HepG2 (cell line): ENCODE data around the gene CMTR2. TPM values are rescaled to one million over a fixed set of nuclear protein-coding genes. Genes with fewer than 3 reads are reported as not detected.
A peak's percentile ranks its signal among the peaks of the same experiment; 100 is the strongest.

Source experiments
- ATAC-seq: fragments of 200-7000 bp; cut with Tn5 transposase; 3 replicates; pipeline ENCODE4 v1.9.1; 2020; ENCODE audit warnings: mild to moderate bottlenecking, moderate library complexity
- BruUV-seq: library from RNA; stranded (reverse); fragments of 400-500 nt; replicated peaks from 2 replicates; lab custom pipeline; 2021; lab: Mats Ljungman, UMichigan
- CTCF ChIA-PET: fragments of 300-600 bp; formaldehyde crosslinking; extraction: SDS; loops from one replicate; lab custom pipeline; 2021; ENCODE audit warnings: low total read pairs, inconsistent platforms, low intra/inter-chr PET ratio; lab: Yijun Ruan, JAX
- POLR2A ChIA-PET: fragments of 350-600 bp; sonication (Branson Sonifier 250); formaldehyde crosslinking; loops from one replicate; lab custom pipeline; 2020; ENCODE audit warnings: antibody characterized with exemption, inconsistent platforms; lab: Yijun Ruan, JAX
- DNase-seq: peaks from one replicate; pipeline ENCODE4 v3.0.0-alpha.2; 2015; ENCODE audit warnings: low spot score
- FAIRE-seq: peaks from 3 replicates; lab custom pipeline; 2011; peaks lifted over from hg19 to GRCh38; lab: Jason Lieb, UNC
- H2AFZ ChIP-seq: one replicate; pipeline ENCODE4 v1.6.1; 2011; ENCODE audit warnings: low read length, inconsistent platforms
- H3K27ac ChIP-seq: fragments of 300-600 bp; 3 replicates; pipeline ENCODE4 v1.8.0; 2011; ENCODE audit warnings: mixed run types, mild to moderate bottlenecking, mixed read lengths, low read length, inconsistent platforms; ENCODE audit not compliant: insufficient read depth; ENCODE audit errors: extremely low read length
- H3K27me3 ChIP-seq, 2 experiments: fragments of 200-600 bp in 1 of 2; 2 replicates in 1 of 2; 3 replicates in 1 of 2; pipeline versions ENCODE4 v1.6.0 to v1.8.0; 2011; ENCODE audit warnings: low read length in 2 of 2, mild to moderate bottlenecking in 2 of 2, moderate library complexity in 2 of 2, inconsistent platforms in 1 of 2; ENCODE audit not compliant: insufficient read depth in 2 of 2, control insufficient read depth in 1 of 2
- H3K36me3 ChIP-seq, 2 experiments: fragments of 200-600 bp in 1 of 2; replicated peaks in 1 of 2; 2 replicates in 1 of 2; 3 replicates in 1 of 2; pipeline versions ENCODE4 v1.5.1 to v1.8.0; 2011; ENCODE audit warnings: low read length in 2 of 2, inconsistent platforms in 1 of 2; ENCODE audit not compliant: insufficient read depth in 2 of 2, control insufficient read depth in 1 of 2
- H3K4me1 ChIP-seq: 2 replicates; pipeline ENCODE4 v1.5.1; 2012; ENCODE audit warnings: low read length, inconsistent platforms; ENCODE audit not compliant: insufficient read depth
- H3K4me2 ChIP-seq: 2 replicates; pipeline ENCODE4 v1.6.0; 2011; ENCODE audit warnings: low read depth, low read length, inconsistent platforms
- H3K4me3 ChIP-seq, 3 experiments: fragments of 200-600 bp in 1 of 3; sonication (generic), shearing (Covaris generic) in 1 of 3; replicated peaks in 1 of 3; 2 replicates each; pipeline ENCODE4 v1.5.1; 2011 to 2016; ENCODE audit warnings: low read length in 3 of 3, inconsistent platforms in 2 of 3, low read depth in 2 of 3, mild to moderate bottlenecking in 2 of 3, control low read depth in 1 of 3, mixed read lengths in 1 of 3; ENCODE audit not compliant: insufficient read depth in 1 of 3
- H3K79me2 ChIP-seq: one replicate; pipeline ENCODE4 v1.6.1; 2011; ENCODE audit warnings: low read length, inconsistent platforms; ENCODE audit not compliant: insufficient read depth
- H3K9ac ChIP-seq: 2 replicates; pipeline ENCODE4 v1.6.0; 2011; ENCODE audit warnings: mild to moderate bottlenecking, low read depth, low read length, inconsistent platforms; ENCODE audit not compliant: insufficient read depth
- H3K9me3 ChIP-seq: 2 replicates; pipeline ENCODE4 v1.5.1; 2012; ENCODE audit warnings: mild to moderate bottlenecking, low read length
- H4K20me1 ChIP-seq: 2 replicates; pipeline ENCODE4 v1.6.0; 2011; ENCODE audit warnings: inconsistent platforms, mild to moderate bottlenecking, low read length, moderate library complexity; ENCODE audit not compliant: insufficient read depth
- CAMTA2 ChIP-seq: sonication (generic); formaldehyde crosslinking; IDR thresholded peaks from 2 replicates; pipeline ENCODE4 v1.4.0; 2020; ENCODE audit warnings: mild to moderate bottlenecking, missing genetic modification reagents, borderline replicate concordance
- MAFF ChIP-seq: IDR thresholded peaks from 2 replicates; pipeline ENCODE4 v1.6.1; 2011; ENCODE audit warnings: low read depth, low read length, improper control_type of control experiment
- MAFK ChIP-seq, 2 experiments: IDR thresholded peaks in 1 of 2; conservative IDR thresholded peaks in 1 of 2; 2 replicates each; pipeline ENCODE4 v1.6.1; 2011; ENCODE audit warnings: improper control_type of control experiment in 2 of 2, low read length in 2 of 2
- THAP8 ChIP-seq: sonication (generic); formaldehyde crosslinking; IDR thresholded peaks from 2 replicates; pipeline ENCODE4 v1.5.1; 2020; ENCODE audit warnings: missing genetic modification reagents, mild to moderate bottlenecking, borderline replicate concordance
- ZFP36 ChIP-seq: fragments of 150-350 bp; IDR thresholded peaks from 2 replicates; pipeline ENCODE4 v1.6.1; 2018; ENCODE audit warnings: borderline replicate concordance, low read length, low read depth; ENCODE audit not compliant: partially characterized antibody
- ZNF713 ChIP-seq: sonication (generic); formaldehyde crosslinking; IDR thresholded peaks from 2 replicates; pipeline ENCODE4 v1.4.0; 2020; ENCODE audit warnings: mild to moderate bottlenecking, missing genetic modification reagents
- WGBS: methylation state at CpG from one replicate; pipeline ENCODE4 v1.1.6; 2017; ENCODE audit warnings: low lambda C conversion rate; 5-methylcytosine and 5-hydroxymethylcytosine counted together
- in situ Hi-C: cut with HindIII; loops from 2 replicates; pipeline ENCODE4 v1.10.0; 2017; ENCODE audit warnings: low pct_unique_long_range_greater_than_20kb; ENCODE audit not compliant: extremely low pct_ligation_motif_present
- intact Hi-C: fragments of 100-400 bp; cut with micrococcal nuclease; formaldehyde crosslinking; loops from one replicate; pipeline ENCODE4 v1.10.0; 2022; ENCODE audit not compliant: unreplicated experiment
- polyA plus RNA-seq, 8 experiments: library from polyadenylated mRNA; depleted of rRNA in 3 of 8; stranded (reverse) in 7 of 8; unstranded in 1 of 8; fragments of >200 nt; fragmentation: Illumina TruSeq in 4 of 8; extraction: Trizol in 4 of 8; gene quantifications; 2 replicates each; pipeline versions ENCODE4 v1.2.1 to v1.2.3, GENCODE V29; 2011 to 2016; ENCODE audit warnings: low read depth in 4 of 8, missing spikeins in 1 of 8, mixed read lengths in 1 of 8; ENCODE audit not compliant: insufficient read depth in 1 of 8
- total RNA-seq, 5 experiments: library from RNA; depleted of rRNA; stranded (reverse); fragments of >200 nt; fragmentation: Illumina TruSeq; extraction: Trizol; gene quantifications; 2 replicates each; pipeline ENCODE4 v1.2.3, GENCODE V29; 2016; ENCODE audit warnings: low read depth in 1 of 5
- TF ChIP-seq, protein P1 (sequence below): sonication (generic); formaldehyde crosslinking; IDR thresholded peaks from 2 replicates; pipeline ENCODE4 v1.5.0; 2020; ENCODE audit warnings: mild to moderate bottlenecking, missing genetic modification reagents

Gene CMTR2
- total and polyA plus RNA-seq, 2 of the 13 experiments (the other 11 are each of a cell fraction or from before 2014, with no cell fraction given) = 15.0 to 19.9 TPM

DNA sequence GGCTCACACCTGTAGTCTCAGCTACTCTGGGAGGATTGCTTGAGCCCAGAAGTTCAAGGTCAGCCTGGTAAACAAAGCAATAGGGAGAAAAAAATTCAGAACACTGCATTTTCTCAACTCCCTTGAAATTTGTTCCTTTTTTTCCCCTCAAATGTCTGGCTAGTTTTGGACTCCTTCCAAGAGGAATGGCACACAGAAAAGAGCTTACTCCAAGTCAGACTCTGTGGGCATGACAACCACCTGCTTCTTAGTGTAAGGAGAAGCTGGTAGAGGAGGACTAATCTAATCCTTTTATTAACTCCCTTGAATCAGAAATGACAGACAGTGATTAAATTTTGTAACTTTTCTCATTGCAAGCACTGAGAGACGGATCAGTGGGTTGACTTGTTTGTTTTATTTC, 30.8 kb downstream of the CMTR2 start (continued):
- TF ChIP-seq, protein P1, sequence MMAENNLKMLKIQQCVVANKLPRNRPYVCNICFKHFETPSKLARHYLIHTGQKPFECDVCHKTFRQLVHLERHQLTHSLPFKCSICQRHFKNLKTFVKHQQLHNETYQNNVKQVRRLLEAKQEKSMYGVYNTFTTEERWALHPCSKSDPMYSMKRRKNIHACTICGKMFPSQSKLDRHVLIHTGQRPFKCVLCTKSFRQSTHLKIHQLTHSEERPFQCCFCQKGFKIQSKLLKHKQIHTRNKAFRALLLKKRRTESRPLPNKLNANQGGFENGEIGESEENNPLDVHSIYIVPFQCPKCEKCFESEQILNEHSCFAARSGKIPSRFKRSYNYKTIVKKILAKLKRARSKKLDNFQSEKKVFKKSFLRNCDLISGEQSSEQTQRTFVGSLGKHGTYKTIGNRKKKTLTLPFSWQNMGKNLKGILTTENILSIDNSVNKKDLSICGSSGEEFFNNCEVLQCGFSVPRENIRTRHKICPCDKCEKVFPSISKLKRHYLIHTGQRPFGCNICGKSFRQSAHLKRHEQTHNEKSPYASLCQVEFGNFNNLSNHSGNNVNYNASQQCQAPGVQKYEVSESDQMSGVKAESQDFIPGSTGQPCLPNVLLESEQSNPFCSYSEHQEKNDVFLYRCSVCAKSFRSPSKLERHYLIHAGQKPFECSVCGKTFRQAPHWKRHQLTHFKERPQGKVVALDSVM = no peak
- TF ChIP-seq ZFP36 (no peak), THAP8 (CRISPR knock-in tag) (no peak), CAMTA2 (no peak)
- TF ChIP-seq, all 625 proteins: peak for 0

DNA sequence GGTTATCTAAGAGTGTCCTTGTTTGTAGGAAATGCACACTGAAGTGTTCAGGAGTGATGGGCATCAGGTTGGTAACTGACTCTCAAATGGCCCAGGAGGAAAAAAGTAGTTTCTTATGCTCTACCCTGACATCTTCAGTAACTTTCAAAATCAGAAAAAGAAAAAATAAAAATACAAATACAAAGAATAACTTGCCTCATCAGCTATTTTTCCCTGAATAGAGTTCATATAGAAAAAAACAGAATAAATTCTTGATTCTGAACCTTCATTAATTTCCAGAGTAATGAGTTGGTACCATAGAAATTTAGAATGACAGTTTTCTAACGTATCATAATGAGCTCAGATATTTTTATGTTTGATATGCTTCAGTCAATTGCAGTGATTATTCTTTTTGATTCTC, 31.4 kb downstream of the CMTR2 start:
- no peaks in the 10 kb centered on the region for H3K36me3 ChIP-seq
- H3K4me3 ChIP-seq = no peak overlapping the region
- POLR2A ChIA-PET = no interaction called here
- in situ Hi-C loops (no loop called here), intact Hi-C loops (no loop called here)
- WGBS = 2% methylated on average over 1 of the region's 1 CpG
- no peak overlapping the region for H3K27ac ChIP-seq
- no TSS peak for BruUV-seq
- no peak overlapping the region for H3K9ac ChIP-seq
- H3K27me3 ChIP-seq = peaks cover 0 to 25% of the 10 kb centered on the region in 2 experiments; a peak in 2 of 5 replicates
- CTCF ChIA-PET = no interaction called here
- no peaks in the 10 kb centered on the region for H4K20me1 ChIP-seq
- ATAC-seq (no peak), DNase-seq (no peak), FAIRE-seq (no peak)
- no peaks in the 10 kb centered on the region for H3K9me3 ChIP-seq
- no peaks in the 10 kb centered on the region for H3K79me2 ChIP-seq
- TF ChIP-seq MAFK (conservative IDR thresholded peaks at IDR 0.05 in 1 of 2, IDR thresholded peaks at IDR 0.05 in 1 of 2; ENCODE audit: low read length in 2 of 2) (peak; percentile 55 to 82), MAFF (peak; percentile 49; the same call in 1 of the 2 replicates), ZNF713 (CRISPR knock-in tag) (no peak)
- no peaks in the 10 kb centered on the region for H3K4me1 ChIP-seq
- H2AFZ ChIP-seq = no peak overlapping the region
- H3K4me2 ChIP-seq = no peak overlapping the region
